VCaP (cell line): ENCODE measurements around the gene RACK1.

Experiments used
- H3K27ac ChIP-seq: fragments of 450-650 bp; 2 replicates; pipeline ENCODE4 v1.5.1; 2017
- TF ChIP-seq, protein P1 (sequence below): fragments of 450-650 bp; conservative IDR thresholded peaks from 2 replicates; pipeline ENCODE4 v1.5.1; 2017; ENCODE audit warnings: mild to moderate bottlenecking, moderate library complexity

RACK1 gene

GRCh38 chr5:181187500-181188213, 56.0 kb downstream of the RACK1 start:
- TF ChIP-seq, protein P1, sequence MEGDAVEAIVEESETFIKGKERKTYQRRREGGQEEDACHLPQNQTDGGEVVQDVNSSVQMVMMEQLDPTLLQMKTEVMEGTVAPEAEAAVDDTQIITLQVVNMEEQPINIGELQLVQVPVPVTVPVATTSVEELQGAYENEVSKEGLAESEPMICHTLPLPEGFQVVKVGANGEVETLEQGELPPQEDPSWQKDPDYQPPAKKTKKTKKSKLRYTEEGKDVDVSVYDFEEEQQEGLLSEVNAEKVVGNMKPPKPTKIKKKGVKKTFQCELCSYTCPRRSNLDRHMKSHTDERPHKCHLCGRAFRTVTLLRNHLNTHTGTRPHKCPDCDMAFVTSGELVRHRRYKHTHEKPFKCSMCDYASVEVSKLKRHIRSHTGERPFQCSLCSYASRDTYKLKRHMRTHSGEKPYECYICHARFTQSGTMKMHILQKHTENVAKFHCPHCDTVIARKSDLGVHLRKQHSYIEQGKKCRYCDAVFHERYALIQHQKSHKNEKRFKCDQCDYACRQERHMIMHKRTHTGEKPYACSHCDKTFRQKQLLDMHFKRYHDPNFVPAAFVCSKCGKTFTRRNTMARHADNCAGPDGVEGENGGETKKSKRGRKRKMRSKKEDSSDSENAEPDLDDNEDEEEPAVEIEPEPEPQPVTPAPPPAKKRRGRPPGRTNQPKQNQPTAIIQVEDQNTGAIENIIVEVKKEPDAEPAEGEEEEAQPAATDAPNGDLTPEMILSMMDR: peak; percentile 72
- H3K27ac ChIP-seq: peak overlapping the region; percentile 95

DNA sequence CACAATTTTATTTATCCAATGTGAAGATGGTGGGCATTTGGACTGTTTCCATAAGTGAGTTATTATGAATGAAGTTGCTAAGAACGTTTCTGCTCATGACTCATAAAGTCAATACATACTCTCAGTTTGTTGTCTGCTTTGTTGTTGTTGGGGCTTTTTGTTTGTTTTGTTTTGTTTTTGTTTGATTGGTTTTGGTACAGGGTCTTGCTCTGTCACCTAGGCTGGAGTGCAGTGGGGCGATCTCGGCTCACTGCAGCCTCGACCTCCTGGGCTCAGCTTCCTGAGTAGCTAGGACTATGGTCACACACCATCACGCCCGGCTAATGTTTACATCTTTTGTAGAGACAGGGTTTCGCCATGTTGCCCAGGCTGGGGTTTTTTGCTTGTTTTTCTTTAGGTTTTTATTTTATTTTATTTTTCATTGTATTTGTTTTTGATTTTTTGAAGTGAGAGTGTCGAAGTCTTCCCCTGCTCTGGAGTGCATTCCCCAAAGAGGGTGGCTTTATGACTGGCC, 56.7 kb downstream of the RACK1 start:
- TF ChIP-seq, protein P1: no peak
- H3K27ac ChIP-seq: peak overlapping the region; percentile 95
